Rectal smooth muscle tissue (tissue), 1 donor: ENCODE measurements around the gene NOCT.

Source experiments
- H3K27ac ChIP-seq: one replicate; pipeline ENCODE4 v1.7.0; 2013; ENCODE audit warnings: low read depth, low read length, inconsistent platforms
- H3K27me3 ChIP-seq: one replicate; pipeline ENCODE4 v1.7.0; 2013; ENCODE audit warnings: low read length; ENCODE audit not compliant: control insufficient read depth, insufficient read depth
- H3K36me3 ChIP-seq: one replicate; pipeline ENCODE4 v1.7.0; 2013; ENCODE audit warnings: low read length; ENCODE audit not compliant: control insufficient read depth, insufficient read depth
- H3K4me1 ChIP-seq: one replicate; pipeline ENCODE4 v1.7.0; 2013; ENCODE audit warnings: low read length; ENCODE audit not compliant: control insufficient read depth, insufficient read depth
- H3K4me3 ChIP-seq: one replicate; pipeline ENCODE4 v1.7.0; 2013; ENCODE audit warnings: low read length
- H3K9ac ChIP-seq: one replicate; pipeline ENCODE4 v1.7.0; 2013; ENCODE audit warnings: low read length

Gene NOCT

GRCh38 chr4:139015269-139015947, at the start of gene NOCT:
TSS of gene NOCT (plus strand) at chr4:139015781. CDS start at chr4:139015982, 201 bp downstream.
- H3K27ac ChIP-seq: peak within 1 kb of the TSS; percentile 80
- H3K27me3 ChIP-seq: no peaks in the 10 kb centered on the region
- H3K36me3 ChIP-seq: no peaks in the 10 kb centered on the region
- H3K9ac ChIP-seq: peak within 1 kb of the TSS; percentile 63
- peak within 1 kb of the TSS; percentile 70 for H3K4me3 ChIP-seq
- H3K4me1 ChIP-seq: peaks cover 2% of the 10 kb centered on the region

DNA sequence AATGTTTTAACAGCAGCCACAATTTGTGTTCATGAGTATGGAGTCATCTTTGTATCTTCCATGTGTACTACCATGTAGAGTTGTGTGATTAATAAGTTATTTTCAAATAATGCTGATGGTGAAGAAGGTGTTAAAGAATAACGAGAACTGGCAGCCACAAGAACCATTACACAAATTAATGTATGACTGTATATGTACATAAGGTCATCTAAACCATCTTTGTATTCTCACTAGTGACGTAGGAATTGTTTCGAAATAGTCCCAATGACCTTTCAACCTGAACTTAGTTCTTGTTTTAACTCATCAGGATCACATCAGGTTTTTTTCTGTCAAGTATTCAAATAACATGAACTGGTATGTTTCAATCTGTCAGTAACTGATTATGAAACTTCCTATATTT, 48.3 kb upstream of the NOCT start:
- Histone ChIP-seq H3K9ac (no peak overlapping the region), H3K27me3 (no peaks in the 10 kb centered on the region), H3K4me1 (no peaks in the 10 kb centered on the region), H3K36me3 (no peaks in the 10 kb centered on the region), H3K27ac (no peak overlapping the region), H3K4me3 (no peak overlapping the region)

DNA sequence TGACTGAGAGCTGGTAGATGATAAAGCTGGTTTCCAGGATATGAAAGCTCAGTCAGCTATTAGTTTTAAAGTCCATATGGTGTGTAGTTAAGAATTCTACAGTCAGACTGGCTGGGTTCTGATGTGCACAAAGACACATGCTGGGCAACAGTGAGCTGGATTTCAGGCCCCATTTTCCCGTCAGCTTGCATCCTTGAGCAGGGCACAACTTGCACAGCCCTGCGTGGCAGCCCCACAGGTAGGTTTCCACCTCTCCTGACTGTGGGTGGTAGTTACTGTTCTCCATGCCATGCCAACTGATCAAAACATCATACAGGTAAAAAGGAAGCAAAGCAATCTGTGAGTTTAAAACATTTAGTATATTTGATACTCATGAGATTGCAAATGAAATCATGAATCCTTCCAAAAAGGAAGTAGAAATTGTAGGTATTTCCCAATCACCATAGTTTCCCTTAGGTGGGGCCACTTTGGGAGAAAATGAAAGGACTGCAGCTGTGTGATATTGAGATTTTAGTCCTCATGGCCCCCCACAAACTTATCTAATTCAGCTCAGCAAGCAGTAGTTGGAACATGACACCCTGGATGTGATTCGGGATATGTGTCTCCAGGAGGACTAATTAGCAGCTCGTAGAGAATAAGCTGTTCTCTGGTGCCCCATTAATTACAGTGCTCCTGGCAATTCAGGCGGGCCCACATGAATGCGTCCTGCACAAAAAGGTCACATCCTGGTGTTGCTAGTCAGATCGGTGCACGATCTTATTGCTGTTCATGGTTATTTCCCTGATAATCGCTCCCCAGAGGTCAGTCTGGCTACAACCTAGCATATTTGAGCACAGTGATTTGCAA, 42.4 kb upstream of the NOCT start:
- H3K4me3 ChIP-seq: no peak overlapping the region
- H3K27me3 ChIP-seq: no peaks in the 10 kb centered on the region
- H3K27ac ChIP-seq: no peak overlapping the region
- no peak overlapping the region for H3K9ac ChIP-seq
- no peaks in the 10 kb centered on the region for H3K4me1 ChIP-seq
- H3K36me3 ChIP-seq: no peaks in the 10 kb centered on the region

- H3K4me1 ChIP-seq: no peaks in the 10 kb centered on the region
- no peak overlapping the region for H3K4me3 ChIP-seq
- H3K27me3 ChIP-seq: no peaks in the 10 kb centered on the region
- H3K36me3 ChIP-seq: no peaks in the 10 kb centered on the region
- H3K27ac ChIP-seq: no peak overlapping the region
- no peak overlapping the region for H3K9ac ChIP-seq
Observed at GRCh38 chr4:138975225-138975624, 40.4 kb upstream of the NOCT start.

- Histone ChIP-seq H3K4me3 (no peak overlapping the region), H3K4me1 (no peaks in the 10 kb centered on the region), H3K27ac (no peak overlapping the region), H3K9ac (no peak overlapping the region), H3K36me3 (no peaks in the 10 kb centered on the region), H3K27me3 (no peaks in the 10 kb centered on the region)
Observed at GRCh38 chr4:138976526-138976925, 39.1 kb upstream of the NOCT start.

GRCh38 chr4:138977524-138977923, 38.1 kb upstream of the NOCT start:
- H3K27me3 ChIP-seq: no peaks in the 10 kb centered on the region
- H3K9ac ChIP-seq: no peak overlapping the region
- H3K4me1 ChIP-seq: no peaks in the 10 kb centered on the region
- H3K36me3 ChIP-seq: no peaks in the 10 kb centered on the region
- no peak overlapping the region for H3K4me3 ChIP-seq
- no peak overlapping the region for H3K27ac ChIP-seq

GRCh38 chr4:138978028-138978585, 37.5 kb upstream of the NOCT start:
- Histone ChIP-seq H3K9ac (no peak overlapping the region), H3K4me3 (no peak overlapping the region), H3K4me1 (no peaks in the 10 kb centered on the region), H3K27ac (no peak overlapping the region), H3K27me3 (no peaks in the 10 kb centered on the region), H3K36me3 (no peaks in the 10 kb centered on the region)

DNA sequence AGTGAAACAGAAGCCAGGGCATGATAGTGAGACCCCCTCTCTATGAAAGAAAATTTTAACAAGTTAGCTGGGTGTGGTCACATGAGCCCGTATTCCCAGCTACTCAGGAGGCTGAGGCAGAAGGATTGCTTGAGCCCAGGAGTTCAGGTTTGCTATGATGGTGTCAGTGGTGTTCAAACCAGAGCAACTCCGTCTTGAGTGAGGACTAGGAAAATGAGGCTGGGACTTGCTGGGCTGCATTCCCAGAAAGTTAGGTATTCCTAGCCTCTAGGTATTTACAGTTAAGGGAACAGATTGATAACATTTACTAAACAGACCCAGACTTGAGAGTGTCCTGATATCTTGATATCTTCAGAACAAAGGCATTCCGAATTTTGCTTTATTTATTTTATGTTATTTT, 37.0 kb upstream of the NOCT start:
- Histone ChIP-seq H3K27me3 (no peaks in the 10 kb centered on the region), H3K4me3 (no peak overlapping the region), H3K9ac (no peak overlapping the region), H3K4me1 (no peaks in the 10 kb centered on the region), H3K36me3 (no peaks in the 10 kb centered on the region), H3K27ac (no peak overlapping the region)

GRCh38 chr4:138979742-138980141, 35.8 kb upstream of the NOCT start:
- Histone ChIP-seq H3K27me3 (no peaks in the 10 kb centered on the region), H3K36me3 (no peaks in the 10 kb centered on the region), H3K4me3 (no peak overlapping the region), H3K4me1 (no peaks in the 10 kb centered on the region), H3K9ac (no peak overlapping the region), H3K27ac (no peak overlapping the region)

DNA sequence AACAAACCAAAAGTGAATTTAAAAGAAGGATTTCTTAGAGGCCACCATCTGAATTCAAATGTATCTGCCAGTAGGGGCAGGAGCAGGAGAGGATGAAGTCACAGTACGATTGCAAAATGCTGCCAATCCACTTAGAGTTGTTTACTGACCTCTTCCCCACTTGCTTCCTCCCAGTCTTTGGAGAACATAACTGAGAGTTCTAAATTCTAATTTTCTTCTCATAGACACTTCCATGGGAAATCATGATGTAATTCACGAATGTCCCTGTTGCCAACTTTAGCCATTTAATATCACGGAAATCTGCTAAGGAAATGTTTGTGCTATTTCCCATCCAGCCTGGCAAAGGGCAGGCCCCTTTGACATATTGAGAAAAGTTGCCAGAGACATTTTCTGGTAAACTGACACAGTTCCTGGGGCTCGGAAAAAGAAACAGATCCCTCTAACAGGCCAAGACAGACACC, 33.6 kb upstream of the NOCT start:
- Histone ChIP-seq H3K36me3 (no peaks in the 10 kb centered on the region), H3K27me3 (no peaks in the 10 kb centered on the region), H3K9ac (no peak overlapping the region), H3K4me1 (no peaks in the 10 kb centered on the region), H3K27ac (peak overlapping the region; percentile 24), H3K4me3 (no peak overlapping the region)

- Histone ChIP-seq H3K9ac (no peak overlapping the region), H3K36me3 (no peaks in the 10 kb centered on the region), H3K27ac (no peak overlapping the region), H3K4me1 (no peaks in the 10 kb centered on the region), H3K27me3 (no peaks in the 10 kb centered on the region), H3K4me3 (no peak overlapping the region)
Observed at GRCh38 chr4:138982754-138983153, 32.8 kb upstream of the NOCT start.

- Histone ChIP-seq H3K4me3 (no peak overlapping the region), H3K36me3 (no peaks in the 10 kb centered on the region), H3K4me1 (no peaks in the 10 kb centered on the region), H3K27ac (no peak overlapping the region), H3K9ac (no peak overlapping the region), H3K27me3 (no peaks in the 10 kb centered on the region)
Observed at GRCh38 chr4:138983690-138984089, 31.9 kb upstream of the NOCT start.
